ENCODE measurements around the gene ZMIZ1.
A peak's percentile ranks its signal among the peaks of the same experiment; 100 is the strongest.

The ZMIZ1 gene

DNA sequence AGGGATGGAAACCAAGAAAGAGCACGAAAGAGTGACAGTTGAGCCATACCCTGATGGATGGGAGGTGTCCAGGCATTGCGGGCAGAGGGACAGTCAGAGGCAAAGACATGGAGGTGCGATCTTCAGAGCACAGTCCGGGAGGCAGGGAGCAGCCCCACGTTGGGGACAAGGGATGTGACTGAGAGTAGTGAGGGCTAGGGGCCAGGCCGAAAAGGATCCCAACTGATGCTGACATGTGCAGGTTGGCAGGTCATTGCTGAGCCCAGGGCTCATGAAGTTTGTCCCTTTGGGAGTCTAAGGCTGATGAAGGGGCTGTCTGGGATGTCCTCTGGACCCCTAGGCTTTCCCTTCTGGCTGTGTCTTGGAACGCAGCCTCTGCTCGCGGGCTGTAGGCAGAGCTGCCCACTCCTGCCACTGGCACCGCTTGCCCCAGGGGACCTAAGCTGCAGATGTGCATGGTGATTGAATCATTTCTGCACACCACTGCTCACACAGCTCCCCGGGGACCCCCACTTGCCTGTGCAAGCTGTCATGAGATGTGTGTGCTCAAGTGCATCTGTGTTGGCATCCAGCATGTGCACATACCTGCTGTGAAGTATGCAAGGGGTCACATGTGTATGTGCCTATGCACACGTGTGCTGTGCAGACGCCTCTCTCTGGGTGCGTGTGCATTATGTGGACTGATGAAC, 125.1 kb downstream of the ZMIZ1 start:
- no peak overlapping the region for H3K27ac ChIP-seq
- H3K4me3 ChIP-seq (ENCODE audit: low read depth, low read length): no peak overlapping the region
- DNase-seq: no peak
- no peaks in the 10 kb centered on the region for H3K27me3 ChIP-seq (ENCODE audit: insufficient read depth, low read depth, severe bottlenecking)
- TF ChIP-seq, protein P1, sequence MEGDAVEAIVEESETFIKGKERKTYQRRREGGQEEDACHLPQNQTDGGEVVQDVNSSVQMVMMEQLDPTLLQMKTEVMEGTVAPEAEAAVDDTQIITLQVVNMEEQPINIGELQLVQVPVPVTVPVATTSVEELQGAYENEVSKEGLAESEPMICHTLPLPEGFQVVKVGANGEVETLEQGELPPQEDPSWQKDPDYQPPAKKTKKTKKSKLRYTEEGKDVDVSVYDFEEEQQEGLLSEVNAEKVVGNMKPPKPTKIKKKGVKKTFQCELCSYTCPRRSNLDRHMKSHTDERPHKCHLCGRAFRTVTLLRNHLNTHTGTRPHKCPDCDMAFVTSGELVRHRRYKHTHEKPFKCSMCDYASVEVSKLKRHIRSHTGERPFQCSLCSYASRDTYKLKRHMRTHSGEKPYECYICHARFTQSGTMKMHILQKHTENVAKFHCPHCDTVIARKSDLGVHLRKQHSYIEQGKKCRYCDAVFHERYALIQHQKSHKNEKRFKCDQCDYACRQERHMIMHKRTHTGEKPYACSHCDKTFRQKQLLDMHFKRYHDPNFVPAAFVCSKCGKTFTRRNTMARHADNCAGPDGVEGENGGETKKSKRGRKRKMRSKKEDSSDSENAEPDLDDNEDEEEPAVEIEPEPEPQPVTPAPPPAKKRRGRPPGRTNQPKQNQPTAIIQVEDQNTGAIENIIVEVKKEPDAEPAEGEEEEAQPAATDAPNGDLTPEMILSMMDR (IDR thresholded peaks at IDR 0.05; ENCODE audit: low read depth, low read length): no peak
- H3K36me3 ChIP-seq: peaks cover 4% of the 10 kb centered on the region
- no peaks in the 10 kb centered on the region for H3K9me3 ChIP-seq (ENCODE audit: severe bottlenecking)

DNA sequence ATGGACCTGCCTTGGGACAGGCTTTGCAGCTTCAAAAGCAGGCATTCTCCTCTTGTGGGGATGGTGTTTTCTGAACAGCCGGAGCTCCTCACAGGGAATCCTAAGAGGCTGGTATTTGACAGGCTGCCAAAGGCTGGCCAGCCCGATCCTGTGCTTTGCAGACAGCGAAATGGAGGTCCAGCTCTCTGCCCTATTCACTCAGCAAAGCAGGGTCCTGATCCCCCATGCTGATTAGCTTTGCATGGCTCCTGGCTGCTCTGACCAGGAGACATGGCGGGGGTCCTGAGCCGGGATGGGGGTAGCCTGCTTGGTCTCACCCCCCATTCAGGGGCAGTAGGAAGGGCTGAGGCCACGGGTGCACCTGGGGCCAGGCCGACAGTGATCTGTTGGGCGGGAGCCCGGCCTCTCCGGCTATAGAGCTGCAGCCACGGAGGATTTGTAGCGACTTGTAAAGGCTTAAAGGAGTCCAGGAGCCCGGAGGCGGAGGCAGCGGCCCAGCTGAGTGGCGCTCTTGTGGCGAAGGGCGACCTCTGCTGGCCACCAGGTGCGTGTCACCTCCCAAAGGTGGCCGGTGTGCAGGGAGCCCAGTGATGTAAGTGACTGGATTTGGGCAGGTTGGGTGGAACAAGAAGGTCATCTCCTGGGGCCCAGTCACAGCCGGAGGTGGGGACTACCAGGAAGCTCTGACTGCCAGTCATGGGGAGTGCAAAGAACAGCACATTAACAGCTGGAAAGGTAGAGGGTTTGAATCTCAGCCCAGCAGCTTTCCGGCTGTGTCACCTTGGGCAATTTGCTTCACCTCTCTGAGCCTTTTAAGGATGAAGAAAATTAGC, 126.5 kb downstream of the ZMIZ1 start:
- DNase-seq: peak; percentile 93
- H3K4me3 ChIP-seq (ENCODE audit: low read depth, low read length): no peak overlapping the region
- TF ChIP-seq, protein P1 (IDR thresholded peaks at IDR 0.05; ENCODE audit: low read depth, low read length): peak; percentile 91
- 0 out of 2 replicates have a peak overlapping the region, but pooled peaks have one; percentile 12 for H3K27ac ChIP-seq
- no peaks in the 10 kb centered on the region for H3K27me3 ChIP-seq (ENCODE audit: insufficient read depth, low read depth, severe bottlenecking)
- no peaks in the 10 kb centered on the region for H3K9me3 ChIP-seq (ENCODE audit: severe bottlenecking)
- H3K36me3 ChIP-seq: peaks cover 4% of the 10 kb centered on the region

DNA sequence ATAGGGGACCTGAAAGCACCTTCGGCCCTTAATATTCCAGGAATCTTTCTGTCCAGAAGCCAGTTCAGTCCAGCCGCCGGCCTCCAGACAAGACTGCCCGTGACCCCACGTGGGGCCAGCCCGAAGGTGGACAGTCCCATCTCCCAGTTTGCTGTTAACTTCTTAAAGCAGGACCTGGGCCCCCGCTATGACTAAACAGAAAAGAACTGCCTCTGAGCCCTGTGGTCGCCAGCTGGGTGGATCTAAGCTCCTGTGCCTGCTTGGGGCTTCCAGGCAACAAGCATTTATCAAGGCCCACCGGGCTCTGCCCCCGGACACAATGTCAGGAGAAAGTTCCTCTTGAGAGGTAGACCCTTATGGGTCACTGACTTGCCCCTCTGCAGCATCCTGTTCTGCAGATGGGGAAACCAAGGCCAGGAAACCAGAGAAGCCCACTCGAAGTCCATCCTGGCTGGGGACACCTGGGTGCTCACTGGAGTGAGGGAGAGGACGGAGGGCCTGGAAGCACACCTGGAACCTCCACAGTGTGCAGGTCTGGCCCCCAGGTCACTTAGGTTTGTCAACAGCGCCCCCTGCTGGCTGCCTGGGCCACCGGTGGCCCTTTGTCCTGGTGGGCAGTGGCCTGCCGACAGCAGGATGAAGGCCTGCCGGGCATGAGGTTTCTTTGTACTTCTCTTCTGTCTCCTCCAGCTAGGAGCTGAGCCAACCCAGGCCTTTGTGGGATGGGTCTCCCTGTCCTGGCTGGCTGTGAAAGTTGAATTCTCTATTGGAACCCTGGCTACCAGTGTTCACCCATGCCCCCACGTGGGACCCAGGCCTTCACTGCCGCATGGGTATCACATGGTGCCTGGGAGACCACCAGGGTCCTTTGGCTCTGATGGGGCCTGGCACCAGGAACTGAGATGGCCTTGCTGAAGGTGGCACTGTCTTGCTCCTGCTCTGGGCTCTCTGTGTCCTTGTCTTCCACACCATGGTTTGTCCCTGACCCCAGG, 128.0 kb downstream of the ZMIZ1 start:
- Histone ChIP-seq H3K9me3 (ENCODE audit: severe bottlenecking) (no peaks in the 10 kb centered on the region), H3K4me3 (ENCODE audit: low read depth, low read length) (no peak overlapping the region), H3K27me3 (ENCODE audit: insufficient read depth, low read depth, severe bottlenecking) (no peaks in the 10 kb centered on the region), H3K36me3 (peaks cover 4% of the 10 kb centered on the region), H3K27ac (peak overlapping the region; percentile 12; the same call in 1 of the 2 replicates)
- TF ChIP-seq, protein P1 (IDR thresholded peaks at IDR 0.05; ENCODE audit: low read depth, low read length): peak; percentile 94
- DNase-seq: peak; percentile 88

DNA sequence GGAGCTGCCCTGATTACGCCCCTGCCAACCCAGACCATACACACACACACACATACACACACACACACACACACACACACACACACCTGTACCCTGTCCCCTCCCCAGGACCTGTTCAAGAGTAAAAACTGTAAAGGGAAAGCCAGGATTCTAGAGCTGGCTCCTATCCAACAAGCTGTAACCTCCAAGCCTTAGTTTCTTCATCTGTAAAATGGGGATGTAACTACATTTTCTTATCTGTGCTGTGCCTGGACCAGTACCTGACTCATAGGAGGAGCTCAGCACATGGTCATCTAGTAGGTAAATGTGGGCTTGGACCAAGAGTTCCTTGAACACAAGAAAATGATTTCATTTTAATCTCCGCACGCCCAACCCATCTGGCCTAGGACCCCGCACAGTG, 128.8 kb downstream of the ZMIZ1 start:
- TF ChIP-seq, protein P1 (IDR thresholded peaks at IDR 0.05; ENCODE audit: low read depth, low read length): no peak
- H3K9me3 ChIP-seq (ENCODE audit: severe bottlenecking): no peaks in the 10 kb centered on the region
- no peak for DNase-seq
- no peak overlapping the region for H3K27ac ChIP-seq
- H3K27me3 ChIP-seq (ENCODE audit: insufficient read depth, low read depth, severe bottlenecking): no peaks in the 10 kb centered on the region
- no peak overlapping the region for H3K4me3 ChIP-seq (ENCODE audit: low read depth, low read length)
- peaks cover 6% of the 10 kb centered on the region for H3K36me3 ChIP-seq

DNA sequence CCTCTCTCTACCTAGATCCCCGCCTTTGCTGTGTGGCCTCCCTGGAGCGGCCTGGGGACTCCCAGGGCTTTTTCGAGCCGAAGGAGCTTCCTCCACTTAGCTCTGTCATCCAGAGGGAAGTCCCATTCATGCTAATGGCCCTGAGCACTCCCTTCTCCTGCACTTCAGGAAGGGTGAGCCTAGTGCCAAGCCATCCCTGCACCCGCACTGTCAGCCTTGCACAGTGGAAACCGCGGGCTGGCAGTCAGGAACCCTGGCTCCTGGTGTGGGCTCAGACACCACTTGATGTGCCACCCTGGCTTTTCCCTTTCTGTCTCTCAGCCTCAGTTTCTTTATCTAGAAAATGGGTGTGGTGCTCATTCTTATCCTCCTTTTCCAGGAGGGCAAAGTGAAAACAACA, 131.6 kb downstream of the ZMIZ1 start:
- Histone ChIP-seq H3K9me3 (ENCODE audit: severe bottlenecking) (no peaks in the 10 kb centered on the region), H3K27ac (no peak overlapping the region), H3K36me3 (peaks cover 9% of the 10 kb centered on the region), H3K4me3 (ENCODE audit: low read depth, low read length) (no peak overlapping the region), H3K27me3 (ENCODE audit: insufficient read depth, low read depth, severe bottlenecking) (no peaks in the 10 kb centered on the region)
- TF ChIP-seq, protein P1 (IDR thresholded peaks at IDR 0.05; ENCODE audit: low read depth, low read length): no peak
- no peak for DNase-seq

Data from WERI-Rb-1 (cell line).